Keratinocyte (primary cell): Measurements from ENCODE around the gene APRT. TPM values are rescaled to one million over a fixed set of nuclear protein-coding genes. Genes with fewer than 3 reads are reported as not detected.

Experiments
- DNase-seq: peaks from one replicate; pipeline ENCODE4 v3.0.0-alpha.2; 2011; ENCODE audit warnings: low read depth, missing footprints, low spot score
- FAIRE-seq: peaks from 2 replicates; lab custom pipeline; 2011; peaks lifted over from hg19 to GRCh38; lab: Jason Lieb, UNC
- H2AFZ ChIP-seq: 2 replicates; pipeline ENCODE4 v1.6.0; 2012; ENCODE audit warnings: low read length, control low read depth, inconsistent platforms; ENCODE audit not compliant: control insufficient read depth
- H3K27ac ChIP-seq: 2 replicates; pipeline ENCODE4 v1.5.1; 2011; ENCODE audit warnings: low read length; ENCODE audit not compliant: control insufficient read depth, insufficient read depth
- H3K27me3 ChIP-seq: 3 replicates; pipeline ENCODE4 v1.6.0; 2011; ENCODE audit warnings: low read length; ENCODE audit not compliant: control insufficient read depth, insufficient read depth; ENCODE audit errors: extremely low read depth
- H3K36me3 ChIP-seq, 2 experiments: 2 replicates in 1 of 2; 3 replicates in 1 of 2; pipeline ENCODE4 v1.5.1; 2011; ENCODE audit warnings: low read length in 2 of 2, mild to moderate bottlenecking in 1 of 2; ENCODE audit not compliant: control insufficient read depth in 2 of 2, insufficient read depth in 2 of 2; ENCODE audit errors: extremely low read depth in 1 of 2
- H3K4me1 ChIP-seq: 3 replicates; pipeline ENCODE4 v1.5.1; 2011; ENCODE audit warnings: low read length; ENCODE audit not compliant: control insufficient read depth, insufficient read depth; ENCODE audit errors: extremely low read depth
- H3K4me2 ChIP-seq: 3 replicates; pipeline ENCODE4 v1.6.0; 2011; ENCODE audit warnings: low read depth, low read length; ENCODE audit not compliant: control insufficient read depth, insufficient read depth; ENCODE audit errors: extremely low read depth
- H3K4me3 ChIP-seq, 3 experiments: fragments of 200-600 bp in 1 of 3; sonication (generic) in 1 of 3; 2 replicates in 2 of 3; 3 replicates in 1 of 3; pipeline ENCODE4 v1.5.1; 2011 to 2016; ENCODE audit warnings: low read length in 3 of 3, mild to moderate bottlenecking in 3 of 3, control low read depth in 2 of 3, inconsistent platforms in 1 of 3, low read depth in 1 of 3, mixed read lengths in 1 of 3, mixed run types in 1 of 3, moderate library complexity in 1 of 3; ENCODE audit not compliant: control insufficient read depth in 2 of 3, insufficient read depth in 2 of 3; ENCODE audit errors: extremely low read depth in 1 of 3
- H3K79me2 ChIP-seq: 2 replicates; pipeline ENCODE4 v1.6.0; 2012; ENCODE audit warnings: low read length; ENCODE audit not compliant: control insufficient read depth, insufficient read depth
- H3K9ac ChIP-seq: 3 replicates; pipeline ENCODE4 v1.6.0; 2011; ENCODE audit warnings: low read length; ENCODE audit not compliant: control insufficient read depth, insufficient read depth; ENCODE audit errors: extremely low read depth
- H3K9me1 ChIP-seq: 3 replicates; pipeline ENCODE4 v1.6.0; 2011; ENCODE audit warnings: low read length; ENCODE audit not compliant: control insufficient read depth, insufficient read depth; ENCODE audit errors: extremely low read depth
- H3K9me3 ChIP-seq: 2 replicates; pipeline ENCODE4 v1.5.1; 2012; ENCODE audit warnings: low read depth, low read length; ENCODE audit not compliant: control insufficient read depth
- H4K20me1 ChIP-seq: 3 replicates; pipeline ENCODE4 v1.6.0; 2011; ENCODE audit warnings: low read length; ENCODE audit not compliant: control insufficient read depth, insufficient read depth; ENCODE audit errors: extremely low read depth
- CTCF ChIP-seq, 3 experiments: IDR thresholded peaks in 1 of 3; conservative IDR thresholded peaks in 1 of 3; optimal IDR thresholded peaks in 1 of 3; 2 replicates in 2 of 3; 3 replicates in 1 of 3; pipeline versions ENCODE3 to v1.5.1; 2011; ENCODE audit warnings: low read length in 3 of 3, mild to moderate bottlenecking in 3 of 3, moderate library complexity in 2 of 3, control low read depth in 1 of 3, inconsistent platforms in 1 of 3; ENCODE audit not compliant: insufficient read depth in 2 of 3; ENCODE audit errors: extremely low read depth in 1 of 3
- EZH2 ChIP-seq: IDR thresholded peaks from one replicate; pipeline ENCODE4 v1.6.1; 2012; ENCODE audit warnings: inconsistent platforms, mild to moderate bottlenecking, low read length, moderate library complexity
- dilution Hi-C: fragments of 300-500 bp; cut with MboI; formaldehyde crosslinking; loops from one replicate; pipeline ENCODE4 v1.7.0; 2020; ENCODE audit warnings: low sequenced_read_pairs; ENCODE audit not compliant: extremely low pct_ligation_motif_present
- polyA plus RNA-seq, 5 experiments: library from polyadenylated mRNA; depleted of rRNA in 3 of 5; stranded (reverse) in 3 of 5; stranded (forward) in 1 of 5; unstranded in 1 of 5; fragments of >200 nt; gene quantifications; 1 replicate in 1 of 5; 2 replicates in 3 of 5; 3 replicates in 1 of 5; pipeline versions ENCODE4 v1.2.1 to v1.2.3, GENCODE V29; 2011 to 2012; ENCODE audit warnings: missing spikeins in 2 of 5, low read depth in 1 of 5, low replicate concordance in 1 of 5

Gene APRT
- polyA plus RNA-seq, 1 donor (not counting 4 experiments of a cell fraction or from before 2014, with no cell fraction given) = 106 TPM

GRCh38 chr16:88779406-88780141 lies 32.2 kb downstream of the APRT start:
- Histone ChIP-seq H3K9me3 (no peaks in the 10 kb centered on the region), H3K4me2 (no peak overlapping the region), H3K36me3 (peaks cover 14 to 19% of the 10 kb centered on the region in 2 experiments), H3K4me3 (no peak overlapping the region), H3K27ac (no peak overlapping the region), H4K20me1 (peaks cover 47% of the 10 kb centered on the region), H3K27me3 (no peaks in the 10 kb centered on the region), H3K79me2 (peaks cover 97% of the 10 kb centered on the region), H3K4me1 (peaks cover 35% of the 10 kb centered on the region), H2AFZ (no peak overlapping the region), H3K9me1 (no peaks in the 10 kb centered on the region), H3K9ac (no peak overlapping the region)
- TF ChIP-seq CTCF (optimal IDR thresholded peaks at IDR 0.05 in 1 of 3, IDR thresholded peaks at IDR 0.05 in 1 of 3, conservative IDR thresholded peaks at IDR 0.05 in 1 of 3; ENCODE audit: extremely low read depth in 1 of 3, insufficient read depth in 2 of 3, low read length in 3 of 3) = no peak
- no peak for TF ChIP-seq EZH2
- dilution Hi-C loops = no loop called here
- DNase-seq = no peak
- FAIRE-seq = no peak

- H3K79me2 ChIP-seq = peaks cover 98% of the 10 kb centered on the region
- H3K9me1 ChIP-seq = no peaks in the 10 kb centered on the region
- no peak overlapping the region for H3K27ac ChIP-seq
- no peak overlapping the region for H3K4me2 ChIP-seq
- TF ChIP-seq CTCF (optimal IDR thresholded peaks at IDR 0.05 in 1 of 3, IDR thresholded peaks at IDR 0.05 in 1 of 3, conservative IDR thresholded peaks at IDR 0.05 in 1 of 3; ENCODE audit: extremely low read depth in 1 of 3, insufficient read depth in 2 of 3, low read length in 3 of 3) (no peak), EZH2 (no peak)
- DNase-seq (no peak), FAIRE-seq (no peak)
- peaks cover 14 to 20% of the 10 kb centered on the region in 2 experiments for H3K36me3 ChIP-seq
- dilution Hi-C loops = no loop called here
- no peak overlapping the region for H2AFZ ChIP-seq
- H3K9me3 ChIP-seq = no peaks in the 10 kb centered on the region
- no peak overlapping the region for H3K9ac ChIP-seq
- peaks cover 33% of the 10 kb centered on the region for H3K4me1 ChIP-seq
- H3K4me3 ChIP-seq = no peak overlapping the region
- no peaks in the 10 kb centered on the region for H3K27me3 ChIP-seq
- H4K20me1 ChIP-seq = peaks cover 53% of the 10 kb centered on the region
These were observed 33.1 kb downstream of the APRT start for GRCh38 chr16:88778541-88779065.
